NCI-H128 (cell line): Measurements from ENCODE around the gene KRTAP4-4.

Source experiments
- DNase-seq: peaks from one replicate; lab custom pipeline; 2025; ENCODE audit not compliant: unreplicated experiment; lab: John Stamatoyannopoulos, UW

The KRTAP4-4 gene

DNA sequence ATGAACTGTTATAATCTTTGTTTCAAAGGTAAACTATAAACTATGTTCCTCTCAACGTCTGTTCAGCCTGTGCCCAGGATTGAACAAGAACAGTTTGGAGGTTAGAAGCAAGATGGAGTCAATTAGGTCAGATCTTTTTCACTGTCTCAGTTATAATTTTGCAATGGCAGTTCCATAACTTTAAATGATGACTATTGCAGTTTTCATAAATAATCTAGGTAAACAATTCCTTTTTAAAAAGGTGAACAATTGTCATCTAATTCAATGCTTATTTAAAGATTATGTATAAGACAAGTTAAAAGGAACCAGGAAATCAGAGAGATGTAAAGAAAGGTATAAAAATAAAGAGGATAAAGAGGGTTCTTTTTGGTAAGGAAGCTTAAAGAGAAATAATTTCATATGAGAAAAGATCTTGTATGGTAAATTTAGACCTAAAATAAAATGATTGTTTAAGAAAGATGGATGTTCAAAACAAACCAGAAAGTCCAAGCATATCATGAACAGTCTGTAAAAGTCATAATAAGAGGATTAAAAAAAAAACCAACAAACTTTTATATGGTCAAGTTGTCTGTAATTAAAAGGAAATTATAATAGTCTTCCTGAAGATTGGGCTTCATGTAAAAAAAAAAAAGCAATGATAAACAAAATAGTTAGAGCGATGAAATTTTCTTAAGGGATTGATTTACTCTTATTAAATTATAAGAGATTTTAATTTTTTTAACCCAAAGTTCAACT, 49.2 kb downstream of the KRTAP4-4 start:
- no peak for DNase-seq
